ENCODE measurements around the gene AARS1.
"Not testable (repeated sequence)": the region's sequence is repeated elsewhere in the genome, so short reads cannot be mapped to it uniquely, and the experiment has no call there.

The AARS1 gene

GRCh38 chr16:70289229-70290094 is at the start of gene AARS1:
Gene AARS1, minus strand, starts transcription at chr16:70289506. Its CDS starts 6,743 bp downstream, at chr16:70282763.
- in situ Hi-C loops (cut with HindIII; ENCODE audit: low sequenced_read_pairs): no loop called here

GRCh38 chr16:70337814-70338213 is 48.5 kb upstream of the AARS1 start:
- in situ Hi-C loops (cut with HindIII; ENCODE audit: low sequenced_read_pairs): no loop called here

GRCh38 chr16:70332728-70333127 is 43.4 kb upstream of the AARS1 start:
- in situ Hi-C loops (cut with HindIII; ENCODE audit: low sequenced_read_pairs): not testable (repeated sequence)

- in situ Hi-C loops (cut with HindIII; ENCODE audit: low sequenced_read_pairs): no loop called here
Measured at GRCh38 chr16:70331588-70332358, 42.5 kb upstream of the AARS1 start.

- in situ Hi-C loops (cut with HindIII; ENCODE audit: low sequenced_read_pairs): no loop called here
Measured at GRCh38 chr16:70331091-70331490, 41.8 kb upstream of the AARS1 start.

GRCh38 chr16:70324998-70325747 is 35.9 kb upstream of the AARS1 start:
- in situ Hi-C loops (cut with HindIII; ENCODE audit: low sequenced_read_pairs): no loop called here

GRCh38 chr16:70320121-70320520 is 30.8 kb upstream of the AARS1 start:
- in situ Hi-C loops (cut with HindIII; ENCODE audit: low sequenced_read_pairs): no loop called here

GRCh38 chr16:70307726-70308125 is 18.4 kb upstream of the AARS1 start:
- in situ Hi-C loops (cut with HindIII; ENCODE audit: low sequenced_read_pairs): not testable (repeated sequence)

GRCh38 chr16:70306880-70307279 is 17.6 kb upstream of the AARS1 start:
- in situ Hi-C loops (cut with HindIII; ENCODE audit: low sequenced_read_pairs): no loop called here

GRCh38 chr16:70304892-70305448 is 15.7 kb upstream of the AARS1 start:
- in situ Hi-C loops (cut with HindIII; ENCODE audit: low sequenced_read_pairs): no loop called here

GRCh38 chr16:70302745-70303144 is 13.4 kb upstream of the AARS1 start:
- in situ Hi-C loops (cut with HindIII; ENCODE audit: low sequenced_read_pairs): no loop called here

- in situ Hi-C loops (cut with HindIII; ENCODE audit: low sequenced_read_pairs): no loop called here
Measured at GRCh38 chr16:70301121-70301520, 11.8 kb upstream of the AARS1 start.

GRCh38 chr16:70298988-70299938 is 10.0 kb upstream of the AARS1 start, which contains the start of gene DDX19B:
Gene DDX19B, plus strand, starts transcription at chr16:70299186. Its CDS starts 112 bp downstream, at chr16:70299298.
- in situ Hi-C loops (cut with HindIII; ENCODE audit: low sequenced_read_pairs): no loop called here

GRCh38 chr16:70295634-70296033 is 6.3 kb upstream of the AARS1 start:
- in situ Hi-C loops (cut with HindIII; ENCODE audit: low sequenced_read_pairs): no loop called here

GRCh38 chr16:70294385-70295025 is 5.2 kb upstream of the AARS1 start:
- in situ Hi-C loops (cut with HindIII; ENCODE audit: low sequenced_read_pairs): no loop called here

- in situ Hi-C loops (cut with HindIII; ENCODE audit: low sequenced_read_pairs): not testable (repeated sequence)
Measured at GRCh38 chr16:70292148-70292547, 2.8 kb upstream of the AARS1 start.

GRCh38 chr16:70290949-70291519 is 1.7 kb upstream of the AARS1 start:
- in situ Hi-C loops (cut with HindIII; ENCODE audit: low sequenced_read_pairs): no loop called here

- in situ Hi-C loops (cut with HindIII; ENCODE audit: low sequenced_read_pairs): not testable (repeated sequence)
Measured at GRCh38 chr16:70287304-70287971, 1.9 kb downstream of the AARS1 start.
